ENCODE results near the gene TULP3.
A peak's percentile ranks its signal among the peaks of the same experiment; 100 is the strongest.

Gene TULP3

GRCh38 chr12:2936301-2936700 lies 45.6 kb downstream of the TULP3 start:
- DNase-seq, result no peak

- DNase-seq, result no peak
Observed at GRCh38 chr12:2937500-2937899, 46.8 kb downstream of the TULP3 start.

GRCh38 chr12:2939191-2939590 lies 48.5 kb downstream of the TULP3 start:
- no peak for DNase-seq

- DNase-seq, result no peak
Observed at GRCh38 chr12:2940564-2940963, 49.9 kb downstream of the TULP3 start.

- no peak for DNase-seq
Observed at GRCh38 chr12:2941524-2941923, 50.8 kb downstream of the TULP3 start.

- DNase-seq, result peak; percentile 8 to 56 (median 31)
Observed at GRCh38 chr12:2944401-2945047, 53.8 kb downstream of the TULP3 start.

- no peak for DNase-seq
Observed at GRCh38 chr12:2949411-2949810, 58.7 kb downstream of the TULP3 start.

GRCh38 chr12:2955888-2956287 lies 65.2 kb downstream of the TULP3 start:
- no peak for DNase-seq

- no peak for DNase-seq
Observed at GRCh38 chr12:2957816-2958431, 67.2 kb downstream of the TULP3 start.

- DNase-seq, result peak in 2 of 3 experiments; percentile 40 to 49
Observed at GRCh38 chr12:2958432-2959191, 67.9 kb downstream of the TULP3 start.

GRCh38 chr12:2959192-2959504 lies 68.5 kb downstream of the TULP3 start, which contains the start of gene TEAD4:
TEAD4 (plus strand) TSS chr12:2959397.
- peak in 2 of 3 experiments; percentile 63 to 70 for DNase-seq

- DNase-seq, result peak in 2 of 3 experiments; percentile 63 to 70
Observed at GRCh38 chr12:2959505-2960389, 69.1 kb downstream of the TULP3 start.

- DNase-seq, result peak in 2 of 3 experiments; percentile 40 to 45
Observed at GRCh38 chr12:2960390-2960956, 69.8 kb downstream of the TULP3 start.

GRCh38 chr12:2960996-2961616 lies 70.4 kb downstream of the TULP3 start:
- no peak for DNase-seq

- no peak for DNase-seq
Observed at GRCh38 chr12:2961705-2962104, 71.0 kb downstream of the TULP3 start.

- peak in 1 of 3 experiments; percentile 18 for DNase-seq
Observed at GRCh38 chr12:2963154-2963759, 72.6 kb downstream of the TULP3 start.

GRCh38 chr12:2963760-2964292 lies 73.1 kb downstream of the TULP3 start:
- DNase-seq, result no peak

GRCh38 chr12:2967651-2968050 lies 77.0 kb downstream of the TULP3 start:
- DNase-seq, result no peak

- DNase-seq, result no peak
Observed at GRCh38 chr12:2970744-2971143, 80.1 kb downstream of the TULP3 start.

GRCh38 chr12:2973566-2973965 lies 82.9 kb downstream of the TULP3 start:
- no peak for DNase-seq

GRCh38 chr12:2974560-2974971 lies 83.9 kb downstream of the TULP3 start:
- DNase-seq, result no peak

Measured in NCI-H1417 (cell line).